ENCODE data around the gene DSCAML1.

Gene DSCAML1

GRCh38 chr11:117418737-117419481 is 378.1 kb downstream of the DSCAML1 start:
- TF ChIP-seq TAF1 (IDR thresholded peaks at IDR 0.05; ENCODE audit: borderline replicate concordance, insufficient read depth, low read length) (no peak), POLR2AphosphoS5 (IDR thresholded peaks at IDR 0.05; ENCODE audit: low read depth, low read length) (no peak), SIN3A (IDR thresholded peaks at IDR 0.05; ENCODE audit: borderline replicate concordance, insufficient read depth, low read length) (no peak), REST (IDR thresholded peaks at IDR 0.05; ENCODE audit: insufficient read depth in 1 of 2, low read depth in 2 of 2, low read length in 2 of 2) (no peak), FOXP2 (optimal IDR thresholded peaks at IDR 0.05; ENCODE audit: borderline replicate concordance, extremely low read depth, extremely low read length, insufficient read depth) (no peak)

GRCh38 chr11:117417856-117418255 is 379.2 kb downstream of the DSCAML1 start:
- TF ChIP-seq SIN3A (IDR thresholded peaks at IDR 0.05; ENCODE audit: borderline replicate concordance, insufficient read depth, low read length) (no peak), REST (IDR thresholded peaks at IDR 0.05; ENCODE audit: insufficient read depth in 1 of 2, low read depth in 2 of 2, low read length in 2 of 2) (no peak), POLR2AphosphoS5 (IDR thresholded peaks at IDR 0.05; ENCODE audit: low read depth, low read length) (no peak), TAF1 (IDR thresholded peaks at IDR 0.05; ENCODE audit: borderline replicate concordance, insufficient read depth, low read length) (no peak), FOXP2 (optimal IDR thresholded peaks at IDR 0.05; ENCODE audit: borderline replicate concordance, extremely low read depth, extremely low read length, insufficient read depth) (no peak)

GRCh38 chr11:117417342-117417741 is 379.7 kb downstream of the DSCAML1 start:
- TF ChIP-seq TAF1 (IDR thresholded peaks at IDR 0.05; ENCODE audit: borderline replicate concordance, insufficient read depth, low read length) (no peak), SIN3A (IDR thresholded peaks at IDR 0.05; ENCODE audit: borderline replicate concordance, insufficient read depth, low read length) (no peak), REST (IDR thresholded peaks at IDR 0.05; ENCODE audit: insufficient read depth in 1 of 2, low read depth in 2 of 2, low read length in 2 of 2) (no peak), POLR2AphosphoS5 (IDR thresholded peaks at IDR 0.05; ENCODE audit: low read depth, low read length) (no peak), FOXP2 (optimal IDR thresholded peaks at IDR 0.05; ENCODE audit: borderline replicate concordance, extremely low read depth, extremely low read length, insufficient read depth) (no peak)

- TF ChIP-seq SIN3A (IDR thresholded peaks at IDR 0.05; ENCODE audit: borderline replicate concordance, insufficient read depth, low read length) (no peak), POLR2AphosphoS5 (IDR thresholded peaks at IDR 0.05; ENCODE audit: low read depth, low read length) (no peak), TAF1 (IDR thresholded peaks at IDR 0.05; ENCODE audit: borderline replicate concordance, insufficient read depth, low read length) (no peak), REST (IDR thresholded peaks at IDR 0.05; ENCODE audit: insufficient read depth in 1 of 2, low read depth in 2 of 2, low read length in 2 of 2) (no peak)
Measured at GRCh38 chr11:117415358-117415896, 381.6 kb downstream of the DSCAML1 start.
